EH (cell line): ENCODE results near the gene IGFBP6.
"Not testable (repeated sequence)": the region's sequence is repeated elsewhere in the genome, so short reads cannot be mapped to it uniquely, and the experiment has no call there.

Experiments used
- DNase-seq: peaks from one replicate; pipeline ENCODE4 v3.0.0-alpha.2; 2015; ENCODE audit warnings: low read depth

The IGFBP6 gene

GRCh38 chr12:53096759-53097158 is 708 bp upstream of the IGFBP6 start:
- DNase-seq, result no peak

- DNase-seq, result peak; percentile 70
These were observed 282 bp upstream of the IGFBP6 start for GRCh38 chr12:53097207-53097563.

DNA sequence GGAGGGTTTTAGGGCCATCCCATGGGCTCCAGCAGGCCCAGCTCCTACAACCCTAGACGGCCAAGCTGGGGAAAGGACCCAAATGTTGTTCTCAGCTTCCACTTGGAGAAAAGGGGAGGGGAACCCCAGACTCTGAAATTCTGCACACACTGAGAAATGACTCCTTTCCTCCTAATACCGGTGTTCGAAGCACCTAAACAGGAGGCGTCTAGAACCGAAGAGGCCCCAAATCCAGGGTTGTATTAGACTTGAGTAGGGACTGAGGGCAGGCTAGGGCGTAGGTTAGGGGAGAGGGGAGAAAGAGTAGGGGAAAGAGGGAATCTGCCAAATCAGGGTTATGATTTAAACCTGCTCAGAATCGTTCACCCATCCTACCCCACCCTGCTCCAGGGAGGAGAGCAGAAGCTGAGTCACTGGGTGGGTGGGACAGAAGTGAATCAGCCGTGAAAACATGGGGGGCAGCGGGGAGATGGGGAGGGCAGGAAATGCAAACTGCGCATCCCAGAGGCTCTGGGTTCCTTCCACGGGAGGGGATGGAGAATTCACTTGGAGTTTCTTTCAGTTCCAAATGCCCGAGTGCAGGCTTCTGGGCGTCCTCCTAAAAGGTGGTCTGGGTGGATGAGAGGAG is 1.0 kb downstream of the IGFBP6 start:
- DNase-seq, result peak; percentile 91

DNA sequence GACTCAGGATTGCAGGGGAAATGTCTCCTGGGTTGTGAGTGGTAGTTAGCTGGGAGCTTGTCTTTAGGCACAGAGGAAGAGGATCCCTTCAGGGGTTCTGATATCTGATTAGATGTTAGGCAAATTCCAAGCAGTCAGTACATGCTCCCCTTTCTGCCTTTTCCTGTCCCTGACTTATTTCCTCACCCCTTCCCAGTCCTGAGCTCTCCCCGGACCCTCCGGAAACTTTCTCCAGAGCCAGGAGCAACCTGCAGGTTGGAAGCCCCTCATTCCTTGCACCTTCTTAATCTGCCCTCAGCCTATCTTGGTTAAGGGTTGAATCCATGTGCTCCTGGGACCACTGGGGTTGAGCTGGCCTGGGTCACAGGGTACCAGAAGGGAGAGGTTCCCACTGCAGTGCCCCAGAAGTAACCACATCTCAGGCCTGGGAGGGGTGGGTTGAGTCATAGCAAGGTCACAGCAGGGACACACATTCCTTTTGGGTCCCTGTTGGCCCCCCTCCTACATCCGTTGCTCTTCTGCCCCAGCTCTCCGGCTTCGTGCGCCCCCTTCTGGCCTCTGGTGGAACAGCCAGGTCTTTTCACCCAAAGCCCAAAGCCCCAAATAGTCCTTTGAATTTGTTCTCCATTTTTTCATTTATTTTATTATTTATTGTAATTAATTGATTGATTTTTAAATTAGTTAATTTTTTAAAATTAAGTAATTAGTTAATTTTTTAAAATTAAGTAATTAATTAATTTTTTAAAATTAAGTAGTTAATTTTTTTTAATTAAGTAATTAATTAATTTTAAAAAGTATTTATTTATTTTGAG is 1.8 kb downstream of the IGFBP6 start:
- peak; percentile 99 for DNase-seq

DNA sequence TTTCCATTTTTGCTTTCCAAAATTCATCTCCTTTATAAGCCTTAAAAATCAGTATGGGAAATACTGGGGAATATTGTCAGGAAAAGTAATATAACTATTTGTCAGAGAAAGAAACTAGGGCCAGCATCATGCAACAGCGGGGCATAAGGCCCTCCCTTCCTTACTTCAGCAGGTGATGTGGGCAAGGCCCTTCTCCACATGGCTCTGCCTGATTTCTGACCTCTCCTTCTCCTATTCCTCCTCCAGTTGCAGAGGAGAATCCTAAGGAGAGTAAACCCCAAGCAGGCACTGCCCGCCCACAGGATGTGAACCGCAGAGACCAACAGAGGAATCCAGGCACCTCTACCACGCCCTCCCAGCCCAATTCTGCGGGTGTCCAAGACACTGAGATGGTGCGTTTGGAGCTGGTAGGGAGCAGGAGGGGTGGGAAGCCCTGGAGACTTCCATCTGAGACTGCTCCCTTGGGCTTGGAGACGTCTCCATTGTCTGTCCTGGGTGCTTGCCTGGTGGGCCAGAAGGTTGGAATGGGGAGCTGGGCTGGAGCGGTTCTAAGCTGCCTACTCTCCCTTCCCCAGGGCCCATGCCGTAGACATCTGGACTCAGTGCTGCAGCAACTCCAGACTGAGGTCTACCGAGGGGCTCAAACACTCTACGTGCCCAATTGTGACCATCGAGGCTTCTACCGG is 3.1 kb downstream of the IGFBP6 start:
- no peak for DNase-seq

DNA sequence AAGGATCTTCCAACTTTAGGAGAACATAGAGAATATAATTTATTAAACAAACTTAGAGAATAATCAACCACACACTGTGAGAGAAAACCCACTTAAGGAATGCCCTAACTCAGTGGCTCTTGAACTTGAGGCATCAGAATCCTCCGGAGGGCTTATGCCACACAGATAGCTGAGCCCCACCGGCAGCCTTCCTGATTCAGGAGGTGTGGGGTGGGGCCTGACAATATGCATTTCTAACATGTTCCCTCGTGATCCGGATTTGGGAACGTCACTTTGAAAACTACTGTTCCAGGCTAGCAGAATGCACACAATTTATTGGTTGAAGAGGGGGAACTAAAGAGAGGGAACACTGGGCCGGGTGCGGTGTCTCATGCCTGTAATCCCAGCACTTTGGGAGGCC is 3.8 kb downstream of the IGFBP6 start:
- no peak for DNase-seq

DNA sequence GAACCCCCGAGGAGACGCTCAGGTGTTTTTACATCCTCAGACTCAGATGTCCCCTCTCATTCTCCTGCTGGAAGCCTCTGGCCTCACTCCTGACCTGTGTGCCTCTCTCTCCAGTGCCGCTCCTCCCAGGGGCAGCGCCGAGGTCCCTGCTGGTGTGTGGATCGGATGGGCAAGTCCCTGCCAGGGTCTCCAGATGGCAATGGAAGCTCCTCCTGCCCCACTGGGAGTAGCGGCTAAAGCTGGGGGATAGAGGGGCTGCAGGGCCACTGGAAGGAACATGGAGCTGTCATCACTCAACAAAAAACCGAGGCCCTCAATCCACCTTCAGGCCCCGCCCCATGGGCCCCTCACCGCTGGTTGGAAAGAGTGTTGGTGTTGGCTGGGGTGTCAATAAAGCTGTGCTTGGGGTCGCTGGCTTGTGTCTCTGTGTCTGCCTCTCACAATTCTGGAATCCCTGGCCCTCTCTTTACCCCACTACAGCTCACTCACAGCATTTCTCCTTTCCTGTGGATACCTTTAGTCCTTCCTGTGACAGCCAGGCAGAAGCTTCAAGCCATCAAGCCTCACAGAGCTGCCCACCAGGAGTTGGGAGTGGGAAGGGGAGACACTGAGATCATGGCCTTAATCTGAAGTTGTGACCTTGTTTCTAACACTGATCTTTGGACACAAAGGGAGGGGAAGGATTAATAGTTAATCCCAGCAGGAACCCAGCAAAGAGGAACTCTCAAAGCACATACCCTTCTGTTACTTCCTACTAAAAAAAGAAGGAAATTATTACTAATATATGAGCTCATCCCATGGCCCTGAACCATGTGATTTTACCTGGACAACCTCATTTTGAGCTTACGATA is 4.7 kb downstream of the IGFBP6 start:
- no peak for DNase-seq

DNA sequence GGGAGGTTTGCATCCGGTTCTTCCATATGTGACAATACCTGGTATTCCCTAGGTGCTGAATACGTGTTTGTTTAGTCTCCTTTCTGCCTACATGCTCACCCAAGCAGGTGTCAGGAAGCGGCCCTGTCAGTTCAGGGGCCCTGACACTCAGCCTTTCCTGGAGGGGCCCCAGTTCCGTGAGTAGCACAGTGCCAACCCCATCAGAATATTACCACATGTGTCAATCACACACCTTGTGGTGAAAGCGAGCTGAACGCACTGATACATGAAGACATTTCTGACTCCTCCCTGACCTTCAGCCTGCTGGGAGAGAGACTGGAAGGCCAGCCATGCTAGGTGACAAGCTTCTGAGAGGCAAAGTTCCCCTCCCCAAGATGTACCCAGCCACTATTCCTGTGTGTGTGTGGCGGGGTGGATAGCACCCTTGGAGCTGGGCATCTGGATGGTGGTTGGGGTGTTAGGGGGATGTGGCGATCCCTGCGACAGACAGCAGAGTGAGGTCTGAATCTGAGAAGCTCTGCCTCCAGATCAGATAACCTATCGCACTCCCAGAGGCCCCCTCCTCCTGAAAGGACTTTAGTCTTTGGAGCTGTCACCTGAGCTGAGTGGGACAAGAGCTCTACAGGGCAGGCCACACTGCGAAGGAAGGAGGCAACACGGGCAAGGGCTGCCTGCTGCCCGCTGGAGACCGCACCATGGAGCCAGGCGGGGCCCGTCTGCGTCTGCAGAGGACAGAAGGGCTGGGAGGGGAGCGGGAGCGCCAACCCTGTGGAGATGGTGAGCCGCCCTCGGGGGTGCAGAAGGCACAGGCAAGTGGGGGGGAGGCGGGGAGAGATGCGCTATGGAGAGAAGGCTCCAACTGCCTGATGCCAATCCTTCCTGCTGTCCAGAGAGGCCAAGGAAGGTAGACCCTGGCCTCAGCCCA is 5.7 kb downstream of the IGFBP6 start, which contains the start of gene SOAT2:
Gene SOAT2 (plus strand): TSS at position 604 of the 925 bp plus-strand sequence. CDS start 92 bp downstream, at position 696.
- DNase-seq, result no peak

DNA sequence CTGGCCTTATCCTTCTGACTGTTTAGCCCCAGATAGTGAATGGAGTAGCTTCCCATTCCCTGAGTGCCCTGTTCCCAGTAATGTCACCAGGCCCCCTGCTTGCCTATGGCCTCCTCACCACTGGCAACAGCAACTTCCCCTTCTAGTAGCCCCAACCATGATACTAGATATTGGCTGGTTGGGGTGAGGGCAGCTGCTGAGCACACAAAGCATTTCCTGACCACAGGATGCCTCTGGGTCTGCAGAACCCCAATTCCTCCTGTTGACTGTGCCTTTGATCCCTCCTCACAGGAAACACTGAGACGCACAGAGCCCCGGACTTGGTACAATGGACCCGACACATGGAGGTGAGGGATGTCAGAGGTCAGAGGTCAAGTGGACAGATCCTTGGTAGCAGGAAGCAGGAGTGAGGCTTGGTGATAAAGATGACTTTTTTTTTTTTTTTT is 6.4 kb downstream of the IGFBP6 start:
- DNase-seq, result no peak

DNA sequence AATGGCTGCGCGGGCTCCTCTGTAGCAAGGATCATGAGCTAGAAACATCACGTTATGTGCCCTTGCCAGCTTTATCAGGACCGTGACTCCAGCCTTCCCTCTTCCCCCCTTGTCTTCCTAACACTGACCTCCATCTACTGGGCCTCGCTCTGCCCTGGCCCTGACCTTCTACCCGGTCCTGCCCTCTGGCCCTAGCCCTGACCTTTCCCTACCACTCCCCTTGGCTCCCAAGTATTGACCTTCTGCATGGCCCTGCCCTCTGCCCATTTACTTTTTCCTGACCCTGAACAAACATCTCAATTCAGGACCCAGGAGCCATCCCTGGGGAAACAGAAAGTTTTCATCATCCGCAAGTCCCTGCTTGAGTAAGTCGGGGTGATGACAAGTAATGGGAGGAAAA is 7.8 kb downstream of the IGFBP6 start:
- no peak for DNase-seq

GRCh38 chr12:53105712-53106439 is 8.4 kb downstream of the IGFBP6 start:
- DNase-seq, result no peak

DNA sequence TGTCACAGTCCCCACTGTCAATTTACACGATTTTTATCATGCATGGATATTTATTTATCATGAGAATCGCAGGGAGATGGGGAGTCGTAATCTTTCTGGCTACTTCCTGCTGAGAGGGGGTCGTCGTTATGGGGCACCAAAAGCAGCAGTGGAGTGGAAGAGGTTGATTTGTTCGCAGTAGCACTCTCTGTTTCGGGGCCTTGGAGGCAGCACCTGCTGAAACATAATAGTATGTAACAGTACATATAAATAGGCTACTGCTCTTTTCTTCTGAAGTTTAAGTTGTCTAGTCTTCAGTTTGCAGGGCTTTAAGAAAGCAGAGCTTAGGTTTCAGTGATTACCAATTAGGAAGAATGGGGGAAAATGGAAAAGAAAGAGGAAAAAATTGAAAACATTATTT is 9.7 kb downstream of the IGFBP6 start:
- DNase-seq, result no peak

- not testable (repeated sequence) for DNase-seq
These were observed 15.0 kb downstream of the IGFBP6 start for GRCh38 chr12:53112431-53112830.

DNA sequence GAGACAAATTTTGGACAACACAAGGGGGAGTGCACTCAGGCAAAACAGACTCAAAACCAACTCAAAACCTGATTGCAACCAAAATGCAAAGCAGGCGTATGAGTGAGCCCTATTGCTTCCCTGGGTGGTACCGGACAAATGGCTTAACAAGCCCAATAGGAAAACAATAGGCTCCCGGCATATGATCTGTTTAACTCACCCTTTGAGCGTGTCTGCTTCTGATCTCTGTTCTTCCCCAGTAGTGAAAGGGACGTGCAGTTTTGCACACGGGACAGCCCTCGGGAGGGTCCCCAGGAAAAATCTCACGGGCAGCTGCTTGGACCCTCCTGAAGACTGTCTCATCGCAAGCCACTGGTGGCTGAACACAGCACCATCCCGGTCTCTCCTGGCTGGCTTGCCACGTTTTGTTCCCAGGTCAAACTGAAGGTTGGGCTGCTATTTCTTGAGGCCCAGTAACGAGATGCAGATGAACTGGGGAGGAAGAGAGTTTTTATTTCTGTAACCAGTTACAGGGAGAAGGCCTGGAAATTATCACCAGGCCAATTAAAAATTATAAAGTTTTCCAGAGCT is 15.8 kb downstream of the IGFBP6 start:
- DNase-seq, result no peak

- DNase-seq, result no peak
These were observed 16.5 kb downstream of the IGFBP6 start for GRCh38 chr12:53113951-53114350.

- no peak for DNase-seq
These were observed 17.8 kb downstream of the IGFBP6 start for GRCh38 chr12:53115112-53115890.

- DNase-seq, result peak; percentile 39
These were observed 18.6 kb downstream of the IGFBP6 start for GRCh38 chr12:53115891-53116648.

- no peak for DNase-seq
These were observed 21.4 kb downstream of the IGFBP6 start for GRCh38 chr12:53118751-53119300.
